ENCODE measurements around the gene THBS2. TPM values are rescaled to one million over a fixed set of nuclear protein-coding genes. Genes with fewer than 3 reads are reported as not detected.
"Not testable (repeated sequence)": the region's sequence is repeated elsewhere in the genome, so short reads cannot be mapped to it uniquely, and the experiment has no call there.

The THBS2 gene
- total and polyA plus RNA-seq, 5 donors from 2014 or later: 0.02 TPM; not detected in 4

- H3K36me3 Mint-ChIP-seq: no peaks in the 10 kb centered on the region
- H3K4me1 Mint-ChIP-seq: no peaks in the 10 kb centered on the region
- Histone ChIP-seq H3K27me3 (ENCODE audit: control insufficient read depth, insufficient read depth, low read length) (no peaks in the 10 kb centered on the region), H3K4me3 (ENCODE audit: low read depth, low read length) (no peak overlapping the region), H3K9me3 (ENCODE audit: control insufficient read depth in 2 of 2, low read length in 2 of 2) (no peaks in the 10 kb centered on the region), H3K36me3 (ENCODE audit: control insufficient read depth, insufficient read depth, low read length) (no peaks in the 10 kb centered on the region), H3K4me1 (ENCODE audit: control insufficient read depth, insufficient read depth, low read length, poor library complexity, severe bottlenecking) (no peaks in the 10 kb centered on the region), H3K27ac (ENCODE audit: insufficient read depth, low read length, poor library complexity, severe bottlenecking) (no peak overlapping the region)
- H3K27ac Mint-ChIP-seq: no peak overlapping the region
- DNase-seq: no peak
- H3K9me3 Mint-ChIP-seq: peaks cover 0 to 2% (median 0%) of the 10 kb centered on the region in 7 donors
- no peak overlapping the region for H3K4me3 Mint-ChIP-seq
- no peaks in the 10 kb centered on the region for H3K27me3 Mint-ChIP-seq
- ATAC-seq (ENCODE audit: low read depth in 2 of 2): no peak
These were observed 68.6 kb downstream of the THBS2 start for GRCh38 chr6:169185011-169185521.

- Mint-ChIP-seq H3K9me3 (peaks cover 0 to 2% (median 0%) of the 10 kb centered on the region in 7 donors), H3K27me3 (peaks cover 2% of the 10 kb centered on the region), H3K36me3 (no peaks in the 10 kb centered on the region), H3K27ac (no peak overlapping the region), H3K4me1 (no peaks in the 10 kb centered on the region), H3K4me3 (no peak overlapping the region)
- Histone ChIP-seq H3K36me3 (ENCODE audit: control insufficient read depth, insufficient read depth, low read length) (no peaks in the 10 kb centered on the region), H3K27ac (ENCODE audit: insufficient read depth, low read length, poor library complexity, severe bottlenecking) (no peak overlapping the region), H3K4me3 (ENCODE audit: low read depth, low read length) (no peak overlapping the region), H3K4me1 (ENCODE audit: control insufficient read depth, insufficient read depth, low read length, poor library complexity, severe bottlenecking) (no peaks in the 10 kb centered on the region), H3K9me3 (ENCODE audit: control insufficient read depth in 2 of 2, low read length in 2 of 2) (no peaks in the 10 kb centered on the region), H3K27me3 (ENCODE audit: control insufficient read depth, insufficient read depth, low read length) (no peaks in the 10 kb centered on the region)
- DNase-seq: no peak
- no peak for ATAC-seq (ENCODE audit: low read depth in 2 of 2)
These were observed 69.2 kb downstream of the THBS2 start for GRCh38 chr6:169184419-169184818.

DNA sequence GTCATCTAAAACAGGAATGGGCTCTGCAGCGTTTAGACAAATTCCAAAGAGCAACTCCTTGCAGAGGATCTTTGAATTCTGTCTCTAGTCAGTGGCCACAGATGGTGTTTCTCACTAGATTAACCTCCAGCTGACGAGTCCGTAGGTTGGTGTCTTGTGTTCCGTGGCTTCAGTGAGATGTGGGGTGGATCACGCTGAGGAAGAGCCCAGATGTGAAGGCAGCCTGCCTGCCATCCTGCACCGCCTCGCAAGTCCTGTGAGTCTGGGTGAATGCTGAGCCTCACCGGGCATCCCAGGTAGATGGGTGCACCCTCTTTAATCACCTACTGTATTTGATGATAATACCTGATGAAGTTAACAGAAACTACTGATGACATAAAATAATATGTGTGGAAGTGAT is 70.4 kb downstream of the THBS2 start:
- Mint-ChIP-seq H3K27me3 (peaks cover 14% of the 10 kb centered on the region), H3K4me1 (no peaks in the 10 kb centered on the region), H3K27ac (no peak overlapping the region), H3K9me3 (peaks cover 0 to 2% (median 0%) of the 10 kb centered on the region in 7 donors), H3K36me3 (no peaks in the 10 kb centered on the region), H3K4me3 (no peak overlapping the region)
- no peak overlapping the region for H3K27ac ChIP-seq (ENCODE audit: insufficient read depth, low read length, poor library complexity, severe bottlenecking)
- no peaks in the 10 kb centered on the region for H3K27me3 ChIP-seq (ENCODE audit: control insufficient read depth, insufficient read depth, low read length)
- no peaks in the 10 kb centered on the region for H3K4me1 ChIP-seq (ENCODE audit: control insufficient read depth, insufficient read depth, low read length, poor library complexity, severe bottlenecking)
- DNase-seq: no peak
- ATAC-seq (ENCODE audit: low read depth in 2 of 2): no peak
- H3K4me3 ChIP-seq (ENCODE audit: low read depth, low read length): no peak overlapping the region
- H3K9me3 ChIP-seq (ENCODE audit: control insufficient read depth in 2 of 2, low read length in 2 of 2): no peaks in the 10 kb centered on the region
- no peaks in the 10 kb centered on the region for H3K36me3 ChIP-seq (ENCODE audit: control insufficient read depth, insufficient read depth, low read length)

DNA sequence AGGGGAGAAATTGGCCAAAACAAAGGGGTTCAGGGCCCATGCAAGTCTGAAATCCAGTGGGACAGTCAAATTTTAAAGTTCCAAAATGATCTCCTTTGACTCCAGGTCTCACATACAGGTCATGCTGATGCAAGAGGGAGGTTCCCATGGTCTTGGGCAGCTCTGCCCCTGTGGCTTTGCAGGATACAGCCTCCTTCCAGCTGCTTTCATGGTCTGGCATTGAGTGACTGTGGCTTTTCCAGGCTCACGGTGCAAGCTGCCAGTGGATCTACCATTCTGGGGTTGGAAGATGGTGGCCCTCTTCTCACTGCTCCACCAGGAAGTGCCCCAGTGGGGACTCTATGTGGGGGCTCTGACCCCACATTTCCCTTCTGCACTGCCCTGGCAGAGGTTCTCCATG is 73.8 kb downstream of the THBS2 start:
- not testable (repeated sequence) for H3K4me1 ChIP-seq (ENCODE audit: control insufficient read depth, insufficient read depth, low read length, poor library complexity, severe bottlenecking); DNase-seq; ATAC-seq (ENCODE audit: low read depth in 2 of 2); H3K4me1 Mint-ChIP-seq; H3K4me3 ChIP-seq (ENCODE audit: low read depth, low read length); H3K27ac ChIP-seq (ENCODE audit: insufficient read depth, low read length, poor library complexity, severe bottlenecking); H3K9me3 Mint-ChIP-seq; H3K36me3 ChIP-seq (ENCODE audit: control insufficient read depth, insufficient read depth, low read length); H3K27me3 ChIP-seq (ENCODE audit: control insufficient read depth, insufficient read depth, low read length); H3K27ac Mint-ChIP-seq; H3K36me3 Mint-ChIP-seq; H3K9me3 ChIP-seq (ENCODE audit: control insufficient read depth in 2 of 2, low read length in 2 of 2); H3K4me3 Mint-ChIP-seq
- H3K27me3 Mint-ChIP-seq: peaks cover 15% of the 10 kb centered on the region

- Mint-ChIP-seq H3K4me3 (no peak overlapping the region), H3K27ac (no peak overlapping the region), H3K27me3 (peaks cover 15% of the 10 kb centered on the region), H3K4me1 (no peaks in the 10 kb centered on the region), H3K36me3 (no peaks in the 10 kb centered on the region), H3K9me3 (peaks cover 0 to 2% (median 0%) of the 10 kb centered on the region in 7 donors)
- H3K4me1 ChIP-seq (ENCODE audit: control insufficient read depth, insufficient read depth, low read length, poor library complexity, severe bottlenecking): no peaks in the 10 kb centered on the region
- no peaks in the 10 kb centered on the region for H3K9me3 ChIP-seq (ENCODE audit: control insufficient read depth in 2 of 2, low read length in 2 of 2)
- ATAC-seq (ENCODE audit: low read depth in 2 of 2) (no peak), DNase-seq (no peak)
- no peak overlapping the region for H3K4me3 ChIP-seq (ENCODE audit: low read depth, low read length)
- H3K36me3 ChIP-seq (ENCODE audit: control insufficient read depth, insufficient read depth, low read length): no peaks in the 10 kb centered on the region
- no peak overlapping the region for H3K27ac ChIP-seq (ENCODE audit: insufficient read depth, low read length, poor library complexity, severe bottlenecking)
- H3K27me3 ChIP-seq (ENCODE audit: control insufficient read depth, insufficient read depth, low read length): no peaks in the 10 kb centered on the region
These were observed 76.0 kb downstream of the THBS2 start for GRCh38 chr6:169177516-169178166.

DNA sequence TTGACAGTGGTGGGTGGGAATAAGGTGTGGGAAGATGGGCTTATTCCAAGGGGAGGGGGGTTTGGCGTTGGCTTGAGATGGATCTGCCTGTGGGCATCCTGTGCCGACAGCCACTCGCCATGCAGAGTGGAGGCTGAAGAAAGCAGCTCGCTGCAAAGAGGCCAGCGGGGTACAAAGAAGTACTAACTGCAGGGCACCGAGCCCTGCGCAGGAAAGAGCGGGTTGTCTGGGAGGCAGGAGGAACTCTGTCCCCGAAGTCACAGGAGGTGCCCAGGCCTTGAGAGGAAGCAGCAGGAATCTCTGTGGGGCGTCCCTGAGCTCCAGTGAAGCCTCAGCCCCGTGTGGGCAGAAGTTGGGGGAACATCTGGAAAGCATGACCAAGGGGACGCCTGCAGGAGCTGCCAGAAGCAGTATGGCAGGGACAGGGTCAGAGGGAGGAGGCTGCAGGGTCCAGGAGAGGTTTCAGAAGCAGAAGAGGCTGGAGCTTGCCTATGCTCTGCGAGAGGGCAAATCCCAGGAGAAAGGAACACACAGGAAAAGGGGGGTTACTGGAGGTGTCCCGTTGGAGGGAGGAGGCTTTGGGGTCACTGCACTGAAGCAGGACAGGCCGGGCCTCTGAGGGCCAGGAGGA is 77.2 kb downstream of the THBS2 start:
- peaks cover 15% of the 10 kb centered on the region for H3K27me3 Mint-ChIP-seq
- Histone ChIP-seq H3K27ac (ENCODE audit: insufficient read depth, low read length, poor library complexity, severe bottlenecking) (no peak overlapping the region), H3K36me3 (ENCODE audit: control insufficient read depth, insufficient read depth, low read length) (no peaks in the 10 kb centered on the region), H3K27me3 (ENCODE audit: control insufficient read depth, insufficient read depth, low read length) (no peaks in the 10 kb centered on the region), H3K4me1 (ENCODE audit: control insufficient read depth, insufficient read depth, low read length, poor library complexity, severe bottlenecking) (no peaks in the 10 kb centered on the region), H3K4me3 (ENCODE audit: low read depth, low read length) (no peak overlapping the region), H3K9me3 (ENCODE audit: control insufficient read depth in 2 of 2, low read length in 2 of 2) (no peaks in the 10 kb centered on the region)
- H3K9me3 Mint-ChIP-seq: peaks cover 0 to 2% (median 0%) of the 10 kb centered on the region in 7 donors
- DNase-seq: no peak
- H3K4me3 Mint-ChIP-seq: no peak overlapping the region
- no peak for ATAC-seq (ENCODE audit: low read depth in 2 of 2)
- H3K4me1 Mint-ChIP-seq: no peaks in the 10 kb centered on the region
- H3K27ac Mint-ChIP-seq: no peak overlapping the region
- no peaks in the 10 kb centered on the region for H3K36me3 Mint-ChIP-seq

DNA sequence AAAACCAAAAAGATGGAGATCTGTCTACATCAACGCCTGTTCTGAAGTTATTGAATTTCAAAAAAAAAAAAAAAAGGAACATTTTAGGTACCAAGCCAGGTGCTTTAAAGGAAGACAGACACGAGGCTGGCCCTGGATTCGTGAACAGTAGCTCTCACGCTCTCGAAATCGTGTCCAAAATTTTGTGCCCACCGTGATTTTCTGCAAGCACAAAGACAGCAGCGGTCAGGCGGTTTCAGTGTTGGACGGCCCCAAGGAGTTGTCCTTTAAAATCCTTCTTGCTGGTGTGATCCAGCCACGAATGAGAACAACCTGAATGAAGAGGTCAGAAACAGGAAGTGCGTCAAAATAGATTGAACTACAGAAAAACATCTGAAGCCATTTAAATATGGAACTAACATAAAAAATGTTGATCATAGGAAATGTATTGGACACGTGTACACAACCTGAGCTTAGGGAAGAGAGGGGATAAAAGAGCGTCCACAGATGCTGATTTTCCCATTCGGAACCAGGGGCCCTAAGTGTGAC is 78.2 kb downstream of the THBS2 start:
- H3K27ac Mint-ChIP-seq: no peak overlapping the region
- no peaks in the 10 kb centered on the region for H3K4me1 Mint-ChIP-seq
- H3K36me3 Mint-ChIP-seq: no peaks in the 10 kb centered on the region
- no peaks in the 10 kb centered on the region for H3K36me3 ChIP-seq (ENCODE audit: control insufficient read depth, insufficient read depth, low read length)
- no peak overlapping the region for H3K27ac ChIP-seq (ENCODE audit: insufficient read depth, low read length, poor library complexity, severe bottlenecking)
- H3K4me3 ChIP-seq (ENCODE audit: low read depth, low read length): no peak overlapping the region
- H3K4me3 Mint-ChIP-seq: peak overlapping the region in 1 of 4 donors; percentile 73
- no peak for DNase-seq
- no peaks in the 10 kb centered on the region for H3K9me3 Mint-ChIP-seq
- no peaks in the 10 kb centered on the region for H3K27me3 ChIP-seq (ENCODE audit: control insufficient read depth, insufficient read depth, low read length)
- H3K27me3 Mint-ChIP-seq: peaks cover 15% of the 10 kb centered on the region
- no peak for ATAC-seq (ENCODE audit: low read depth in 2 of 2)
- H3K4me1 ChIP-seq (ENCODE audit: control insufficient read depth, insufficient read depth, low read length, poor library complexity, severe bottlenecking): no peaks in the 10 kb centered on the region
- H3K9me3 ChIP-seq (ENCODE audit: control insufficient read depth in 2 of 2, low read length in 2 of 2): no peaks in the 10 kb centered on the region
